HG02970 (cell line): ENCODE data around the gene SLCO3A1.

Source experiments
- ATAC-seq: cut with Tn5 transposase; IDR thresholded peaks from one replicate; pipeline ENCODE4 v1.9.1; 2021; ENCODE audit warnings: mild to moderate bottlenecking, moderate library complexity, moderate number of reproducible peaks; ENCODE audit not compliant: unreplicated experiment, low FRiP score

Gene SLCO3A1

DNA sequence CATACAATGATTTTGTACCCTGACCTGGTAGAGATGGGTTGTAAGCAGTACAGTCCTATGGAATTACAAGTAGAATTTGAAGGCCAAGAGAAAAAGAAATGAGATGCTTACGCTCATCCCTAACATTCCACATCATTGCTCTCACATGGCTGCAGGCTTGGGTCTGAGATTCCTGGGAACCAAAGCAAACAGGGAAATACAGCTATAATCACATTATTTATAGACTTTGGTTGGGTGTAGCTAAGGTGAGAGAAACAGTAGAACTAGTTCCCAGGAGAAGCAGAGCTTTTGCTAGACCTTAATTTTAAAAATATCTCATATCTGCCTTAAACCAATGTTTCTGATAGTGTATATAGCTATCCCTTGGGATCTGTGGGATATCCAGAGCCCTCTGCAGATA, 51.4 kb downstream of the SLCO3A1 start:
- no peak for ATAC-seq

- no peak for ATAC-seq
Measured at GRCh38 chr15:91908391-91908790, 54.9 kb downstream of the SLCO3A1 start.

- ATAC-seq, result no peak
Measured at GRCh38 chr15:91909111-91909510, 55.6 kb downstream of the SLCO3A1 start.

DNA sequence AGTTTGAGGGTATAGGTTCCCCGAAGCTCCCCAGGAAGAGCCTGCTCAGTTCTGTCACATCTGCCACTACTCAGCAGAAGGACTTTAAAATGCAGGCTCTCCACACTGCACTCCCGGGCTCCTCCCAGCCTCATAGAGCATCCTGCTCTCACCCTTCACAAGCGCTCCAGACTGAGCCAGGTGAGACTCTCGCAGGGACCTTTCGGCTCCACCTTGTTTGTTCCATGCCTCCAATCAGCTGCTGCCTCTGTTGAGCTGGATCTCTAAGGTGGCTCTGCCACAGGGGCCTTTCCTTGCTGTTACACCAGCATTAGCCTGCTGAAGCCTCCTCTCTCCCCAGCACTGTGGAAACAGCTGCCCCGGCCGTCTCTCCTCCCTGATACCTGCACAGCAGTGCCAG, 56.1 kb downstream of the SLCO3A1 start:
- no peak for ATAC-seq

- ATAC-seq, result no peak
Measured at GRCh38 chr15:91911844-91912243, 58.3 kb downstream of the SLCO3A1 start.

GRCh38 chr15:91912336-91912735, 58.8 kb downstream of the SLCO3A1 start:
- no peak for ATAC-seq

GRCh38 chr15:91913560-91913959, 60.1 kb downstream of the SLCO3A1 start:
- ATAC-seq, result no peak

DNA sequence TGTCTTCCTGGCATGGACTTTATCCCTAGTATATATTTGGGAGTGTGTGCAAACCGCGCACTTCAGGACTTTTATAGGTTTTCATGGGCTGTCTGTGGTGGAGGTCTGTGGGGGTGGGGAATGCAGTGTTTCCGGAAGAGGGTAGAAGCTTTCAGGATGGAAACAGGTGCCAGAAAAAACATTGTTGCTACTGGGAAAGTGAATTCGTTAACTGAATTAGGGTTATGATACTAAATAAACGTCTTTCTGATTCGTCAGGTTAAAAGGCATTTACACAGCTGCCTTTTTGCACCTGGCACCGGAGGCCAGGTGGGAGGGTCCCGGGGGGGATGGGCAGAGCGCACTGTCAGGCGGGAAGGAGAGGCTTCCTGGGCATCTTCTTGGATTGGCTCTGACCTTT, 62.1 kb downstream of the SLCO3A1 start:
- ATAC-seq, result no peak

DNA sequence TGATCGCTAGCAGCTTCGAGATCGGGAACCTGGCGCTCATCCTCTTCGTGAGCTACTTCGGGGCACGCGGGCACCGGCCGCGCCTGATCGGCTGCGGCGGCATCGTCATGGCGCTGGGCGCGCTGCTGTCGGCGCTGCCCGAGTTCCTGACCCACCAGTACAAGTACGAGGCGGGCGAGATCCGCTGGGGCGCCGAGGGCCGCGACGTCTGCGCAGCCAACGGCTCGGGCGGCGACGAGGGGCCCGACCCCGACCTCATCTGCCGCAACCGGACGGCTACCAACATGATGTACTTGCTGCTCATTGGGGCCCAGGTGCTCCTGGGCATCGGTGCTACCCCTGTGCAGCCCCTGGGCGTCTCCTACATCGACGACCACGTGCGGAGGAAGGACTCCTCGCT, 62.5 kb downstream of the SLCO3A1 start:
- no peak for ATAC-seq

GRCh38 chr15:91917686-91918360, 64.3 kb downstream of the SLCO3A1 start:
- ATAC-seq, result no peak

GRCh38 chr15:91919014-91919534, 65.6 kb downstream of the SLCO3A1 start:
- ATAC-seq, result no peak

- ATAC-seq, result no peak
Measured at GRCh38 chr15:91921188-91921842, 67.8 kb downstream of the SLCO3A1 start.

DNA sequence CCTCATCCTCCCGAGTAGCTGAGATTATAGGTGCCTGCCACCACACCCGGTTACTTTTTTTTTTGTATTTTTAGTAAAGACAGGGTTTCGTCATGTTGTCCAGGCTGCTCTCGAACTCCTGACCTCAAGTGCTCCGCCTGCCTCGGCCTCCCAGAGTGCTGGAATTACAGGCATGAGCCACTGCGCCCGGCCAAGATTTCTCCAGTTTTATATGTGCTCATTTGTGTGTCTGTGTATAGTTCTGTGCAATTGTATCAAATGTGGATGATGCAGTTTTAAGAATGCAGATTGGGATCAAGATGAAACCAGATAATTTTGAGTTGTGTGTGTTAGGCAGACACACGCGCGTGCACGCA, 68.3 kb downstream of the SLCO3A1 start:
- ATAC-seq, result no peak

- ATAC-seq, result no peak
Measured at GRCh38 chr15:91922646-91923547, 69.4 kb downstream of the SLCO3A1 start.

GRCh38 chr15:91924183-91924582, 70.7 kb downstream of the SLCO3A1 start:
- no peak for ATAC-seq

GRCh38 chr15:91924837-91925495, 71.5 kb downstream of the SLCO3A1 start:
- ATAC-seq, result no peak

DNA sequence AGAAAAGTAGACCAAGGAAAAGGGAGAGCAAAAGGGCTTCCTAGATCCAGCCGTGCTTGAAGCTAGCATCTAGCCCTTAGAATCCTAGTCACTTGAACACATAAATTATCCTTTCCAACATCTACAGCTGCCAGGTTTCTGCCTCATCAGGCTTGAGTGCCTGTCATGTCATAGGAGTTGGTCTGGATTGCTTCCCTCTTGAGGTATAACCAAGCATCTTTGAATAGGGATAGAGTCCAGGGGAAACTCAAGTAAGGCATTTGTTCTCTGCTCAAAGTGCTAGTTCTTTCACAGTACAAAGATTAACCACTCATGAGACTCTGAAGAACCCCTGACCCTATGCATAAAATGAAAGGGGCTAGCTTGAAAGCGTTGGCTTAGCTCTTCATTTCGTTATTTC, 72.3 kb downstream of the SLCO3A1 start:
- ATAC-seq, result no peak

- ATAC-seq, result no peak
Measured at GRCh38 chr15:91926908-91927270, 73.4 kb downstream of the SLCO3A1 start.

DNA sequence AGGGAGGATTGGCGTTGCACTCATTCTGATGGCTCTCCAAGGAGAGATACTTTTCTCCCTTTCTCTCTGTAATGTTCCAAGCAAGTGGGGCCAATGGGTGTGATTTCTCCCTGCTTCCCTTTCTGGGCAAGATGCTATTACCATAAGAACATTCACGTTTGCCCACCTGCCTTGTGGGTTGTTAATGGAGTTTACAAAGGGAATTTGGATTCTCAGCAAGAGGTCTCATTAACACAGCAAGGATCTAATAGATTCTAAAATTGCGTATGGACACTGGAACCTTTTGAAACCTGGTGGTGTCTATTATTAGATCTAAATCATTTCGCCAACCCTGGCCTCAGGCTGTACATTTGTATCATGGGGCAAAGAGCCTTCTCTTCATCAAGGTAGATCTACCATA, 74.1 kb downstream of the SLCO3A1 start:
- ATAC-seq, result no peak

DNA sequence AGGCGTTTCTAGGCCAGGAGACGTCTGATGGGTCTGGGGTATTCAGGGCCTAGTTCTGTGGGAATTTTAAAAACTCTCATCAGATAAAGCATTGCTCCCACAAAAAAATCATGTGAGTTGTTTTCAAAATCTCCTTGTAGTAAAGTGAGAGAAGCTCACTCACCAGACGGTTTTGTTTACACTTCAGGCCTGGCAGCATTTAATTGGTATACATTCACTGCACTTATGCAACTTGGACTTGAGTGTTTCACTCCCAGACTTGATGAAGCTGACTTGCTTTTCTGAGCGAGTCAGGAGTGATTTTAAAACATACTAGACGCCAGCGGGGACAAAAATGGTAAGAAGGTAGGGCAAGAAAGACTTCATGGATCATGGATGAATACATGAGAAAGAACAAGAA, 75.2 kb downstream of the SLCO3A1 start:
- ATAC-seq, result no peak

- ATAC-seq, result no peak
Measured at GRCh38 chr15:91929509-91929908, 76.0 kb downstream of the SLCO3A1 start.
